Lung (tissue), 12 donors: ENCODE measurements around the gene AHRR. TPM values are rescaled to one million over a fixed set of nuclear protein-coding genes. Genes with fewer than 3 reads are reported as not detected.

ENCODE experiments used
- ATAC-seq: fragments of 200-7000 bp; cut with Tn5 transposase; one replicate; pipeline ENCODE4 v1.9.1; 2020; ENCODE audit warnings: moderate number of reproducible peaks; ENCODE audit not compliant: insufficient read depth, low FRiP score
- DNase-seq, 3 donors: peaks; one replicate each; pipeline ENCODE4 v3.0.0-alpha.2; 2013 to 2017
- H3K27ac ChIP-seq, 2 donors: one replicate each; pipeline ENCODE4 v1.5.1; 2013; ENCODE audit warnings: mild to moderate bottlenecking in 2 of 2, moderate library complexity in 2 of 2, control low read depth in 1 of 2, inconsistent platforms in 1 of 2, low read depth in 1 of 2, low read length in 1 of 2
- H3K27me3 ChIP-seq, 3 donors: one replicate each; pipeline ENCODE4 v1.5.1; 2013; ENCODE audit warnings: low read length in 2 of 3; ENCODE audit not compliant: control insufficient read depth in 3 of 3, insufficient read depth in 3 of 3
- H3K36me3 ChIP-seq, 4 donors: one replicate each; pipeline ENCODE4 v1.5.1; 2013; ENCODE audit warnings: low read length in 4 of 4, mild to moderate bottlenecking in 1 of 4, moderate library complexity in 1 of 4; ENCODE audit not compliant: control insufficient read depth in 4 of 4, insufficient read depth in 4 of 4
- H3K4me1 ChIP-seq, 5 donors: one replicate each; pipeline ENCODE4 v1.5.1; 2013; ENCODE audit warnings: low read length in 5 of 5, mild to moderate bottlenecking in 2 of 5, moderate library complexity in 1 of 5; ENCODE audit not compliant: control insufficient read depth in 5 of 5, insufficient read depth in 5 of 5
- H3K4me3 ChIP-seq: one replicate; pipeline ENCODE4 v1.5.1; 2013; ENCODE audit warnings: mild to moderate bottlenecking, control low read depth, moderate library complexity
- H3K9ac ChIP-seq, 2 donors: one replicate each; pipeline ENCODE4 v1.5.1; 2013; ENCODE audit warnings: low read length in 2 of 2, control low read depth in 1 of 2; ENCODE audit not compliant: insufficient read depth in 1 of 2
- H3K9me3 ChIP-seq, 4 donors: one replicate each; pipeline ENCODE4 v1.5.1; 2013; ENCODE audit warnings: low read length in 3 of 4, mild to moderate bottlenecking in 1 of 4, moderate library complexity in 1 of 4; ENCODE audit not compliant: control insufficient read depth in 4 of 4, insufficient read depth in 3 of 4
- CTCF ChIP-seq: IDR thresholded peaks from 2 replicates; pipeline ENCODE4 v1.5.1; 2012; ENCODE audit warnings: mild to moderate bottlenecking; ENCODE audit errors: control extremely low read depth, extremely low read depth
- WGBS, 2 donors: extraction: QIAGEN DNeasy Blood & Tissue Kit; methylation state at CpG; one replicate each; pipeline ENCODE4 v1.1.7; 2013; 5-methylcytosine and 5-hydroxymethylcytosine counted together
- polyA plus RNA-seq, 2 donors: library from polyadenylated mRNA; stranded (reverse); fragments of 200-250 nt; gene quantifications; one replicate each; pipeline ENCODE4 v1.2.1, GENCODE V29; 2013
- total RNA-seq, 2 donors: library from RNA; depleted of rRNA in 1 of 2; stranded (reverse); fragments of >200 nt in 1 of 2; gene quantifications; one replicate each; pipeline ENCODE4 v1.2.1, GENCODE V29; 2014 to 2021
- donor health status: control.
- donor health status: control.
- donor health status: Bipolar disorder and iron deficiency.
- donor health status: healthy.
- donor health status: DM: yes; HTN: yes; CAD: no.

Gene AHRR
- total and polyA plus RNA-seq, 4 donors, result 0.63 to 8.8 (median 2.8) TPM

GRCh38 chr5:311963-312362, 9.6 kb upstream of the AHRR start:
- H3K9ac ChIP-seq, result no peak overlapping the region
- DNase-seq, result no peak
- peaks cover 3 to 42% (median 13%) of the 10 kb centered on the region in 4 donors for H3K36me3 ChIP-seq
- 91 to 97% methylated on average over 8 of the region's 8 CpGs for WGBS, 2 donors
- H3K4me3 ChIP-seq, result no peak overlapping the region
- H3K9me3 ChIP-seq, result no peaks in the 10 kb centered on the region
- H3K27me3 ChIP-seq, result no peaks in the 10 kb centered on the region
- no peak for TF ChIP-seq CTCF
- H3K4me1 ChIP-seq, result peaks cover 0 to 6% (median 0%) of the 10 kb centered on the region in 5 donors
- H3K27ac ChIP-seq, result no peak overlapping the region
- no peak for ATAC-seq

- peaks cover 0 to 6% (median 3%) of the 10 kb centered on the region in 5 donors for H3K4me1 ChIP-seq
- ATAC-seq, result no peak
- H3K9me3 ChIP-seq, result no peaks in the 10 kb centered on the region
- H3K27me3 ChIP-seq, result no peaks in the 10 kb centered on the region
- DNase-seq, result peak in 2 of 3 donors; percentile 15 to 32
- H3K9ac ChIP-seq, result no peak overlapping the region
- WGBS, 2 donors, result 77 to 89% methylated on average over 12 of the region's 12 CpGs
- H3K4me3 ChIP-seq, result no peak overlapping the region
- no peak overlapping the region for H3K27ac ChIP-seq
- H3K36me3 ChIP-seq, result peaks cover 3 to 38% (median 10%) of the 10 kb centered on the region in 4 donors
- TF ChIP-seq CTCF, result no peak
Observed at GRCh38 chr5:312845-313244, 8.7 kb upstream of the AHRR start.

- ATAC-seq (no peak), DNase-seq (no peak)
- H3K4me3 ChIP-seq, result no peak overlapping the region
- H3K27me3 ChIP-seq, result peaks cover 0 to under 1% (median 0%) of the 10 kb centered on the region in 3 donors
- no peaks in the 10 kb centered on the region for H3K9me3 ChIP-seq
- 87 to 93% methylated on average over 7 of the region's 7 CpGs for WGBS, 2 donors
- H3K27ac ChIP-seq, result no peak overlapping the region
- no peak for TF ChIP-seq CTCF
- peaks cover 0 to 6% (median 3%) of the 10 kb centered on the region in 5 donors for H3K4me1 ChIP-seq
- H3K36me3 ChIP-seq, result peaks cover 3 to 37% (median 10%) of the 10 kb centered on the region in 4 donors
- H3K9ac ChIP-seq, result no peak overlapping the region
Observed at GRCh38 chr5:313265-313664, 8.2 kb upstream of the AHRR start.

- H3K4me1 ChIP-seq, result peaks cover 0 to 6% (median 3%) of the 10 kb centered on the region in 5 donors
- no peak overlapping the region for H3K27ac ChIP-seq
- H3K9me3 ChIP-seq, result no peaks in the 10 kb centered on the region
- ATAC-seq (no peak), DNase-seq (no peak)
- H3K27me3 ChIP-seq, result peaks cover under 1 to 6% (median 4%) of the 10 kb centered on the region in 3 donors
- 88 to 91% methylated on average over 17 of the region's 17 CpGs for WGBS, 2 donors
- peaks cover 3 to 35% (median 10%) of the 10 kb centered on the region in 4 donors for H3K36me3 ChIP-seq
- no peak overlapping the region for H3K4me3 ChIP-seq
- H3K9ac ChIP-seq, result no peak overlapping the region
- no peak for TF ChIP-seq CTCF
Observed at GRCh38 chr5:313806-314376, 7.6 kb upstream of the AHRR start.
